HEK293 (cell line): ENCODE results near the gene DDAH1.

Experiments used
- CTCF ChIA-PET: fragments of 350-600 bp; formaldehyde crosslinking; extraction: SDS; loops from one replicate; lab custom pipeline; 2021; ENCODE audit warnings: antibody characterized with exemption; lab: Yijun Ruan, JAX
- POLR2A ChIA-PET: fragments of 300-600 bp; formaldehyde crosslinking; extraction: SDS; loops from one replicate; lab custom pipeline; 2020; ENCODE audit warnings: antibody characterized with exemption, inconsistent platforms; lab: Yijun Ruan, JAX
- H3K27ac ChIP-seq: fragments of 200-500 bp; sonication (Bioruptor generic); 2 replicates; pipeline ENCODE4 v1.5.1; 2014; ENCODE audit warnings: low read depth, low read length, control low read depth, inconsistent platforms; ENCODE audit errors: extremely low read depth
- H3K36me3 ChIP-seq, 2 experiments: fragments of 200-500 bp in 1 of 2; sonication (Bioruptor generic) in 1 of 2; 1 replicate in 1 of 2; 2 replicates in 1 of 2; pipeline ENCODE4 v1.5.1; 2014 to 2017; ENCODE audit warnings: inconsistent platforms in 2 of 2, low read length in 2 of 2; ENCODE audit not compliant: control insufficient read depth in 2 of 2, insufficient read depth in 1 of 2
- H3K4me1 ChIP-seq: fragments of 200-500 bp; sonication (Bioruptor generic); 2 replicates; pipeline ENCODE4 v1.5.1; 2014; ENCODE audit warnings: mild to moderate bottlenecking, low read length, inconsistent platforms; ENCODE audit not compliant: control insufficient read depth, insufficient read depth
- H3K4me3 ChIP-seq: 2 replicates; pipeline ENCODE4 v1.5.1; 2011; ENCODE audit warnings: low read depth, mild to moderate bottlenecking, control low read depth, low read length, moderate library complexity
- H3K9me3 ChIP-seq: fragments of 200-500 bp; sonication (Bioruptor generic); 2 replicates; pipeline ENCODE4 v1.5.1; 2014; ENCODE audit warnings: low read depth, low read length, inconsistent platforms; ENCODE audit not compliant: control insufficient read depth, insufficient read depth
- ATF2 ChIP-seq: fragments of 450-650 bp; formaldehyde crosslinking; IDR thresholded peaks from 2 replicates; pipeline ENCODE4 v1.5.1; 2016; ENCODE audit warnings: missing biosample characterization, missing genetic modification characterization, low read depth
- SETDB1 ChIP-seq: IDR thresholded peaks from one replicate; pipeline ENCODE4 v1.6.1; 2017; ENCODE audit warnings: mild to moderate bottlenecking, low read length, moderate library complexity, mixed read lengths; ENCODE audit not compliant: insufficient read length
- SP3 ChIP-seq: fragments of 450-650 bp; formaldehyde crosslinking; IDR thresholded peaks from 2 replicates; pipeline ENCODE4 v1.5.1; 2016; ENCODE audit warnings: missing biosample characterization, missing genetic modification characterization
- WT1 ChIP-seq: fragments of 450-650 bp; formaldehyde crosslinking; IDR thresholded peaks from 2 replicates; pipeline ENCODE4 v1.5.1; 2016; ENCODE audit warnings: missing biosample characterization, missing genetic modification characterization
- ZBTB8A ChIP-seq: fragments of 450-650 bp; formaldehyde crosslinking; IDR thresholded peaks from 2 replicates; pipeline ENCODE4 v1.5.1; 2016; ENCODE audit warnings: missing biosample characterization, missing genetic modification characterization
- ZNF169 ChIP-seq: fragments of 450-650 bp; formaldehyde crosslinking; IDR thresholded peaks from 2 replicates; pipeline ENCODE4 v1.5.1; 2016; ENCODE audit warnings: missing biosample characterization, missing genetic modification characterization
- ZNF24 ChIP-seq: fragments of 450-650 bp; formaldehyde crosslinking; IDR thresholded peaks from 2 replicates; pipeline ENCODE4 v1.5.1; 2016; ENCODE audit warnings: missing biosample characterization, missing genetic modification characterization
- ZNF518A ChIP-seq: fragments of 450-650 bp; formaldehyde crosslinking; conservative IDR thresholded peaks from 2 replicates; pipeline ENCODE4 v1.5.1; 2016; ENCODE audit warnings: low read depth, missing biosample characterization, missing genetic modification characterization
- ZNF558 ChIP-seq: fragments of 450-650 bp; formaldehyde crosslinking; IDR thresholded peaks from 2 replicates; pipeline ENCODE4 v1.5.1; 2016; ENCODE audit warnings: missing biosample characterization, missing genetic modification characterization
- ZNF600 ChIP-seq: fragments of 450-650 bp; formaldehyde crosslinking; IDR thresholded peaks from 2 replicates; pipeline ENCODE4 v1.5.1; 2016; ENCODE audit warnings: missing biosample characterization, missing genetic modification characterization
- ZNF707 ChIP-seq: fragments of 450-650 bp; formaldehyde crosslinking; IDR thresholded peaks from 2 replicates; pipeline ENCODE4 v1.5.1; 2016; ENCODE audit warnings: missing biosample characterization, missing genetic modification characterization
- TF ChIP-seq, protein P1 (sequence below): fragments of 450-650 bp; formaldehyde crosslinking; IDR thresholded peaks from 2 replicates; pipeline ENCODE4 v1.5.1; 2017; ENCODE audit warnings: missing biosample characterization, missing genetic modification characterization
- TF ChIP-seq, protein P2 (sequence below): fragments of 450-650 bp; formaldehyde crosslinking; IDR thresholded peaks from 2 replicates; pipeline ENCODE4 v1.5.1; 2017; ENCODE audit warnings: missing biosample characterization, missing genetic modification characterization
- TF ChIP-seq, protein P3 (sequence below): fragments of 450-650 bp; formaldehyde crosslinking; IDR thresholded peaks from 2 replicates; pipeline ENCODE4 v1.5.1; 2016; ENCODE audit warnings: missing biosample characterization, missing genetic modification characterization

The DDAH1 gene

GRCh38 chr1:85276978-85277639, 187.8 kb downstream of the DDAH1 start (continued):
- TF ChIP-seq, protein P1, sequence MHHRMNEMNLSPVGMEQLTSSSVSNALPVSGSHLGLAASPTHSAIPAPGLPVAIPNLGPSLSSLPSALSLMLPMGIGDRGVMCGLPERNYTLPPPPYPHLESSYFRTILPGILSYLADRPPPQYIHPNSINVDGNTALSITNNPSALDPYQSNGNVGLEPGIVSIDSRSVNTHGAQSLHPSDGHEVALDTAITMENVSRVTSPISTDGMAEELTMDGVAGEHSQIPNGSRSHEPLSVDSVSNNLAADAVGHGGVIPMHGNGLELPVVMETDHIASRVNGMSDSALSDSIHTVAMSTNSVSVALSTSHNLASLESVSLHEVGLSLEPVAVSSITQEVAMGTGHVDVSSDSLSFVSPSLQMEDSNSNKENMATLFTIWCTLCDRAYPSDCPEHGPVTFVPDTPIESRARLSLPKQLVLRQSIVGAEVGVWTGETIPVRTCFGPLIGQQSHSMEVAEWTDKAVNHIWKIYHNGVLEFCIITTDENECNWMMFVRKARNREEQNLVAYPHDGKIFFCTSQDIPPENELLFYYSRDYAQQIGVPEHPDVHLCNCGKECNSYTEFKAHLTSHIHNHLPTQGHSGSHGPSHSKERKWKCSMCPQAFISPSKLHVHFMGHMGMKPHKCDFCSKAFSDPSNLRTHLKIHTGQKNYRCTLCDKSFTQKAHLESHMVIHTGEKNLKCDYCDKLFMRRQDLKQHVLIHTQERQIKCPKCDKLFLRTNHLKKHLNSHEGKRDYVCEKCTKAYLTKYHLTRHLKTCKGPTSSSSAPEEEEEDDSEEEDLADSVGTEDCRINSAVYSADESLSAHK (tag by site-specific recombination): no peak; the same call in 1 of the 2 replicates
- peak; percentile 29; the same call in 1 of the 2 replicates for TF ChIP-seq ZNF24 (tag by site-specific recombination)
- TF ChIP-seq, protein P2, sequence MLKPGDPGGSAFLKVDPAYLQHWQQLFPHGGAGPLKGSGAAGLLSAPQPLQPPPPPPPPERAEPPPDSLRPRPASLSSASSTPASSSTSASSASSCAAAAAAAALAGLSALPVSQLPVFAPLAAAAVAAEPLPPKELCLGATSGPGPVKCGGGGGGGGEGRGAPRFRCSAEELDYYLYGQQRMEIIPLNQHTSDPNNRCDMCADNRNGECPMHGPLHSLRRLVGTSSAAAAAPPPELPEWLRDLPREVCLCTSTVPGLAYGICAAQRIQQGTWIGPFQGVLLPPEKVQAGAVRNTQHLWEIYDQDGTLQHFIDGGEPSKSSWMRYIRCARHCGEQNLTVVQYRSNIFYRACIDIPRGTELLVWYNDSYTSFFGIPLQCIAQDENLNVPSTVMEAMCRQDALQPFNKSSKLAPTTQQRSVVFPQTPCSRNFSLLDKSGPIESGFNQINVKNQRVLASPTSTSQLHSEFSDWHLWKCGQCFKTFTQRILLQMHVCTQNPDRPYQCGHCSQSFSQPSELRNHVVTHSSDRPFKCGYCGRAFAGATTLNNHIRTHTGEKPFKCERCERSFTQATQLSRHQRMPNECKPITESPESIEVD (tag by site-specific recombination): no peak
- TF ChIP-seq ZNF518A (tag by site-specific recombination): peak; percentile 20; the same call in 1 of the 2 replicates
- no peak for TF ChIP-seq ZNF169 (tag by site-specific recombination)
- TF ChIP-seq ZNF558 (tag by site-specific recombination): no peak
- TF ChIP-seq ZNF707 (tag by site-specific recombination): no peak
- TF ChIP-seq, protein P3, sequence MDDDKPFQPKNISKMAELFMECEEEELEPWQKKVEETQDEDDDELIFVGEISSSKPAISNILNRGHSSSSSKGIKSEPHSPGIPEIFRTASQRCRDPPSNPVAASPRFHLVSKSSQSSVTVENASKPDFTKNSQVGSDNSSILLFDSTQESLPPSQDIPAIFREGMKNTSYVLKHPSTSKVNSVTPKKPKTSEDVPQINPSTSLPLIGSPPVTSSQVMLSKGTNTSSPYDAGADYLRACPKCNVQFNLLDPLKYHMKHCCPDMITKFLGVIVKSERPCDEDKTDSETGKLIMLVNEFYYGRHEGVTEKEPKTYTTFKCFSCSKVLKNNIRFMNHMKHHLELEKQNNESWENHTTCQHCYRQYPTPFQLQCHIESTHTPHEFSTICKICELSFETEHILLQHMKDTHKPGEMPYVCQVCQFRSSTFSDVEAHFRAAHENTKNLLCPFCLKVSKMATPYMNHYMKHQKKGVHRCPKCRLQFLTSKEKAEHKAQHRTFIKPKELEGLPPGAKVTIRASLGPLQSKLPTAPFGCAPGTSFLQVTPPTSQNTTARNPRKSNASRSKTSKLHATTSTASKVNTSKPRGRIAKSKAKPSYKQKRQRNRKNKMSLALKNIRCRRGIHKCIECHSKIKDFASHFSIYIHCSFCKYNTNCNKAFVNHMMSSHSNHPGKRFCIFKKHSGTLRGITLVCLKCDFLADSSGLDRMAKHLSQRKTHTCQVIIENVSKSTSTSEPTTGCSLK (tag by site-specific recombination): no peak
- no peak for TF ChIP-seq ATF2 (tag by site-specific recombination)

GRCh38 chr1:85276215-85276977, 188.6 kb downstream of the DDAH1 start, which contains the start of gene BCL10:
TSS of gene BCL10 (minus strand) at chr1:85276632. CDS start at chr1:85276352, 280 bp downstream.
- peaks cover 0 to 11% of the 10 kb centered on the region in 2 experiments; a peak in 1 of 3 replicates for H3K36me3 ChIP-seq
- peak within 1 kb of the TSS; percentile 91 for H3K27ac ChIP-seq
- H3K4me3 ChIP-seq: peak within 1 kb of the TSS; percentile 89
- POLR2A ChIA-PET: interaction anchor here (0.5 to 2.7 kb wide), 19 partner anchors 8 to 432 kb away, joined by 3 to 30 read pairs (median 4); partner anchors contain the start of genes C1orf52, CCN1, MCOLN2 and MCOLN3
- CTCF ChIA-PET: interaction anchor here (0.6 to 3.0 kb wide), 11 partner anchors 15 to 1215 kb away, joined by 3 to 31 read pairs (median 4); partner anchors contain the start of gene C1orf52
- H3K4me1 ChIP-seq: peaks cover 8% of the 10 kb centered on the region
- H3K9me3 ChIP-seq: no peaks in the 10 kb centered on the region
- peak; percentile 0 for TF ChIP-seq SETDB1
- peak; percentile 87 for TF ChIP-seq ZBTB8A (tag by site-specific recombination)
- peak; percentile 45; the same call in 1 of the 2 replicates for TF ChIP-seq WT1 (tag by site-specific recombination)
- TF ChIP-seq ZNF518A (tag by site-specific recombination): peak; percentile 45
- peak; percentile 99 for TF ChIP-seq SP3 (tag by site-specific recombination)
- TF ChIP-seq ZNF600 (tag by site-specific recombination): peak; percentile 65
